ENCODE data around the gene CHST12.
A peak's percentile ranks its signal among the peaks of the same experiment; 100 is the strongest.

Gene CHST12

DNA sequence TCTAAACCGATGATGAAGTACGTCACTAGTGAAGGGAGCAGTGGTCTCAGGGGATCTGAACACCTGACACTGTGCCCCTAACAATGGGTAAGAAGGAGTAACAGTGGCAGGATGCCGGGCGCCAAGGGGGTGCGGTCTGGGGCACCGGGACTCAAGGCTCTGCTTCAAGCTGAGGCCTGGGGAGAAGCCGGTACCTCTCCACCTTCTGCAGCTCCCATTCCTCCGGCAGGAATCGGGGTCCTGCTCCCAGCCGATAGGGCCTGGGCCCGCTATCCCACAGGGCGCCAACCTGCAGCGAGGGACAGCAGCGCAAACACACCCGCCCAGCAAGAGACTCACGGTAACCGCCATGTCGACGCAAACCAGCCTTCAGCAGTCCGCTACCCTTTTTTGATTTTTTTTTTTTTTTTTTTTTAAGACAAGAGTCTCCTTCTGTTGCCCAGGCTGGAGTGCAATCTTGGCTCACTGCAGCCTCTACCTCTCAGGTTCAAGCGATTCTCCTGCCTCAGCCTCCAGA, 8.8 kb upstream of the CHST12 start:
- no peak for DNase-seq (ENCODE audit: low read depth)
- no peak overlapping the region for H3K4me3 ChIP-seq (replicated peaks; ENCODE audit: low read depth, low read length)
- TF ChIP-seq CTCF (IDR thresholded peaks at IDR 0.05; ENCODE audit: low read length, missing control alignments) = no peak

- no peak for TF ChIP-seq CTCF (IDR thresholded peaks at IDR 0.05; ENCODE audit: low read length, missing control alignments)
- no peak for DNase-seq (ENCODE audit: low read depth)
- H3K4me3 ChIP-seq (replicated peaks; ENCODE audit: low read depth, low read length) = no peak overlapping the region
These were observed 4.9 kb upstream of the CHST12 start for GRCh38 chr7:2398506-2398905.

DNA sequence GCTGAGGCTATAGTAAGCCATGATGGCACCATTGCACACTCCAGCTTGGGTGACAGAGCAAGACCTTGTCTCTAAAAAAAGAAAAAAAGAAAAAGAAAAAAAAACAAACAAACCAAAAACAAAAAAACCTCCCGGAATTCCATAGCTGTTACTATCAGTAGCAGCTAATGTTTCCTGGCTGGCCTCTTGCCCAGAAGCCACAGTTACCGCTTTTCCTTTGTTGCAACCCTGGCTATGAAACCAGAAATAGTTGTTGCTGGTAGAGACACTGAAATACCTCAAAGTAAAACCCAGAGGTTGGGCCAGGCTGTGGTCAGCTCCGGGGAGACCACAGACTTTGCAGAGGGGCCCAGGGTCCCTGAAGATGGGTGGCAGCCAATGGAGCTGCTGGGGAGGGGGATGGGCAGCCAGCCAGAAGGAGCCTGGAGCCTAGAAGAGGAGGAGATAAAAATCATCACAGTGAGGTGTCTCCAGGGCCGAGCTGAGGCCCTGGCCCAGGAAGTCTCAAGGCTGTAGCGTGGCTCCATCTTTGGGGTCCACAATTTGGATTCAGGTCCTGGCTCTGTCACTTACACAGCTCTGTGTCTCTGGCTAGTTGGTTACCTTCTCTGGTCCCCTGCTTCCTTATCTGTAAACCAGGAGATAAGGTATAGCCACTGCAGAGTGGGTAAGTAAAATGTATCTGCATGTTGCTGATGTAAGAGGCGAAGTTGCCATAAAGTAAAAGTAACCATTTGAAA, 3.4 kb upstream of the CHST12 start:
- peak overlapping the region; percentile 0 for H3K4me3 ChIP-seq (replicated peaks; ENCODE audit: low read depth, low read length)

DNA sequence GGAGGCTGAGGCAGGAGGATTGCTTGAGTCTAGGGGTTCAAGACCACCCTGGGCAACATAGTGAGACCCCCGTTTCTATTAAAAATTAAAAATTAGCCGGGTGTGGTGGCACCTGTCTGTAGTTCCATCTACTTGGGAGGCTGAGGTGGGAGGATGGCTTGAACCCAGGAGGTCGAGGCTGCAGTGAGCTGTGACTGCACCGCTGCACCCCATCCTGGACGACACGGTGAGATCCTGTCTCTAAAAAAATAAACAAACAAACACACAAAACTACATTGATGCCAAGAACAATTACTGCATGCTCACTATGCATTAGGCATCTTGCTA, 761 bp upstream of the CHST12 start:
- no peak for DNase-seq (ENCODE audit: low read depth)
- peak overlapping the region; percentile 76 for H3K4me3 ChIP-seq (replicated peaks; ENCODE audit: low read depth, low read length)
- no peak for TF ChIP-seq CTCF (IDR thresholded peaks at IDR 0.05; ENCODE audit: low read length, missing control alignments)

More for the DNA sequence above, 3.4 kb upstream of the CHST12 start:
- peak; percentile 98 for DNase-seq (ENCODE audit: low read depth)
- no peak for TF ChIP-seq CTCF (IDR thresholded peaks at IDR 0.05; ENCODE audit: low read length, missing control alignments)

- TF ChIP-seq CTCF (IDR thresholded peaks at IDR 0.05; ENCODE audit: low read length, missing control alignments) = peak; percentile 3
- H3K4me3 ChIP-seq (replicated peaks; ENCODE audit: low read depth, low read length) = peak overlapping the region; percentile 71
- DNase-seq (ENCODE audit: low read depth) = peak; percentile 35
These were observed 572 bp downstream of the CHST12 start for GRCh38 chr7:2403718-2404648.

DNA sequence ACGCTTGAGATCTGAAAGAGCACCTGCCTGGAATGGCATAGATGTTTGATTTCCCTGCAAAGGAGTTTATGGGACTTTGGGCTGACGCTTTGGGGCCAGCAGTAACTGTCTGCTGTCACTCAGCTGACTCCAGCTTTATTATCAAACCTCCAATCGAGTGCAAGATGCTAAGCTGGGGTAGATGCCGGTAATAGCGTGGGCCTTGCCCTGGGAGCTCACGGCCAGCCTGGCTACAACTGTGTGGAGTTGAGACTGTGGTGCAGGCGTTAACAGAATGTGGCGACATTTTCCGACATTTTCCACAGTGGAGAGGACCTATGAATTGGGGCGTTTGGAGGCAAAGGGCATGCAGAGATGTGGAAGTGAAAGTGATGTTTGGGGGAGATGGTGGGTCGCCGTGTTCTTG, 1.3 kb downstream of the CHST12 start:
- no peak for TF ChIP-seq CTCF (IDR thresholded peaks at IDR 0.05; ENCODE audit: low read length, missing control alignments)
- no peak for DNase-seq (ENCODE audit: low read depth)
- peak overlapping the region; percentile 71 for H3K4me3 ChIP-seq (replicated peaks; ENCODE audit: low read depth, low read length)

All from fibroblast of pulmonary artery (primary cell).